Measurements from ENCODE around the gene MRGPRD. TPM values are rescaled to one million over a fixed set of nuclear protein-coding genes. Genes with fewer than 3 reads are reported as not detected.

MRGPRD gene
- total and polyA plus RNA-seq, 2 experiments from 2014 or later: not detected

GRCh38 chr11:68965901-68966853 is 14.6 kb downstream of the MRGPRD start:
- Histone ChIP-seq H3F3A (replicated peaks; ENCODE audit: low read depth) (no peaks in the 10 kb centered on the region), H3K4me3 (no peak overlapping the region), H3K36me3 (ENCODE audit: insufficient read depth) (no peaks in the 10 kb centered on the region), H3K27me3 (ENCODE audit: insufficient read depth) (no peaks in the 10 kb centered on the region), H3K9me2 (ENCODE audit: insufficient read depth) (0 out of 2 replicates have a peak, but pooled peaks cover 3% of the 10 kb centered on the region), H3K27ac (ENCODE audit: low read depth) (no peak overlapping the region), H3K4me2 (no peak overlapping the region), H3K79me2 (replicated peaks; ENCODE audit: insufficient read depth) (no peaks in the 10 kb centered on the region), H3K4me1 (ENCODE audit: insufficient read depth) (no peaks in the 10 kb centered on the region), H2AFZ (peak overlapping the region; percentile 5; the same call in 1 of the 2 replicates), H4K20me1 (replicated peaks; ENCODE audit: insufficient read depth) (no peaks in the 10 kb centered on the region)
- Mint-ChIP-seq H3K27me3 (ENCODE audit: insufficient read depth, low read depth, poor library complexity) (peaks cover 8% of the 10 kb centered on the region), H3K27ac (no peak overlapping the region), H3K9me3 (no peaks in the 10 kb centered on the region; the same call in 1 of the 3 replicates), H3K36me3 (ENCODE audit: low read depth) (no peaks in the 10 kb centered on the region), H3K4me3 (no peak overlapping the region), H3K4me1 (peaks cover 5% of the 10 kb centered on the region; the same call in 2 of the 3 replicates)
- no peak for DNase-seq (ENCODE audit: low spot score)
- no peak for ATAC-seq
- no peak for TF ChIP-seq STAT1 (IDR thresholded peaks at IDR 0.05; ENCODE audit: unreplicated experiment)
- no peak for TF ChIP-seq NANOG (IDR thresholded peaks at IDR 0.05; ENCODE audit: borderline replicate concordance)
- TF ChIP-seq ZNF331 (CRISPR knock-in tag; IDR thresholded peaks at IDR 0.05; ENCODE audit: low read depth): no peak
- no peak for TF ChIP-seq POLR2AphosphoS5 (IDR thresholded peaks at IDR 0.05; ENCODE audit: low read depth)
- TF ChIP-seq, protein P1, sequence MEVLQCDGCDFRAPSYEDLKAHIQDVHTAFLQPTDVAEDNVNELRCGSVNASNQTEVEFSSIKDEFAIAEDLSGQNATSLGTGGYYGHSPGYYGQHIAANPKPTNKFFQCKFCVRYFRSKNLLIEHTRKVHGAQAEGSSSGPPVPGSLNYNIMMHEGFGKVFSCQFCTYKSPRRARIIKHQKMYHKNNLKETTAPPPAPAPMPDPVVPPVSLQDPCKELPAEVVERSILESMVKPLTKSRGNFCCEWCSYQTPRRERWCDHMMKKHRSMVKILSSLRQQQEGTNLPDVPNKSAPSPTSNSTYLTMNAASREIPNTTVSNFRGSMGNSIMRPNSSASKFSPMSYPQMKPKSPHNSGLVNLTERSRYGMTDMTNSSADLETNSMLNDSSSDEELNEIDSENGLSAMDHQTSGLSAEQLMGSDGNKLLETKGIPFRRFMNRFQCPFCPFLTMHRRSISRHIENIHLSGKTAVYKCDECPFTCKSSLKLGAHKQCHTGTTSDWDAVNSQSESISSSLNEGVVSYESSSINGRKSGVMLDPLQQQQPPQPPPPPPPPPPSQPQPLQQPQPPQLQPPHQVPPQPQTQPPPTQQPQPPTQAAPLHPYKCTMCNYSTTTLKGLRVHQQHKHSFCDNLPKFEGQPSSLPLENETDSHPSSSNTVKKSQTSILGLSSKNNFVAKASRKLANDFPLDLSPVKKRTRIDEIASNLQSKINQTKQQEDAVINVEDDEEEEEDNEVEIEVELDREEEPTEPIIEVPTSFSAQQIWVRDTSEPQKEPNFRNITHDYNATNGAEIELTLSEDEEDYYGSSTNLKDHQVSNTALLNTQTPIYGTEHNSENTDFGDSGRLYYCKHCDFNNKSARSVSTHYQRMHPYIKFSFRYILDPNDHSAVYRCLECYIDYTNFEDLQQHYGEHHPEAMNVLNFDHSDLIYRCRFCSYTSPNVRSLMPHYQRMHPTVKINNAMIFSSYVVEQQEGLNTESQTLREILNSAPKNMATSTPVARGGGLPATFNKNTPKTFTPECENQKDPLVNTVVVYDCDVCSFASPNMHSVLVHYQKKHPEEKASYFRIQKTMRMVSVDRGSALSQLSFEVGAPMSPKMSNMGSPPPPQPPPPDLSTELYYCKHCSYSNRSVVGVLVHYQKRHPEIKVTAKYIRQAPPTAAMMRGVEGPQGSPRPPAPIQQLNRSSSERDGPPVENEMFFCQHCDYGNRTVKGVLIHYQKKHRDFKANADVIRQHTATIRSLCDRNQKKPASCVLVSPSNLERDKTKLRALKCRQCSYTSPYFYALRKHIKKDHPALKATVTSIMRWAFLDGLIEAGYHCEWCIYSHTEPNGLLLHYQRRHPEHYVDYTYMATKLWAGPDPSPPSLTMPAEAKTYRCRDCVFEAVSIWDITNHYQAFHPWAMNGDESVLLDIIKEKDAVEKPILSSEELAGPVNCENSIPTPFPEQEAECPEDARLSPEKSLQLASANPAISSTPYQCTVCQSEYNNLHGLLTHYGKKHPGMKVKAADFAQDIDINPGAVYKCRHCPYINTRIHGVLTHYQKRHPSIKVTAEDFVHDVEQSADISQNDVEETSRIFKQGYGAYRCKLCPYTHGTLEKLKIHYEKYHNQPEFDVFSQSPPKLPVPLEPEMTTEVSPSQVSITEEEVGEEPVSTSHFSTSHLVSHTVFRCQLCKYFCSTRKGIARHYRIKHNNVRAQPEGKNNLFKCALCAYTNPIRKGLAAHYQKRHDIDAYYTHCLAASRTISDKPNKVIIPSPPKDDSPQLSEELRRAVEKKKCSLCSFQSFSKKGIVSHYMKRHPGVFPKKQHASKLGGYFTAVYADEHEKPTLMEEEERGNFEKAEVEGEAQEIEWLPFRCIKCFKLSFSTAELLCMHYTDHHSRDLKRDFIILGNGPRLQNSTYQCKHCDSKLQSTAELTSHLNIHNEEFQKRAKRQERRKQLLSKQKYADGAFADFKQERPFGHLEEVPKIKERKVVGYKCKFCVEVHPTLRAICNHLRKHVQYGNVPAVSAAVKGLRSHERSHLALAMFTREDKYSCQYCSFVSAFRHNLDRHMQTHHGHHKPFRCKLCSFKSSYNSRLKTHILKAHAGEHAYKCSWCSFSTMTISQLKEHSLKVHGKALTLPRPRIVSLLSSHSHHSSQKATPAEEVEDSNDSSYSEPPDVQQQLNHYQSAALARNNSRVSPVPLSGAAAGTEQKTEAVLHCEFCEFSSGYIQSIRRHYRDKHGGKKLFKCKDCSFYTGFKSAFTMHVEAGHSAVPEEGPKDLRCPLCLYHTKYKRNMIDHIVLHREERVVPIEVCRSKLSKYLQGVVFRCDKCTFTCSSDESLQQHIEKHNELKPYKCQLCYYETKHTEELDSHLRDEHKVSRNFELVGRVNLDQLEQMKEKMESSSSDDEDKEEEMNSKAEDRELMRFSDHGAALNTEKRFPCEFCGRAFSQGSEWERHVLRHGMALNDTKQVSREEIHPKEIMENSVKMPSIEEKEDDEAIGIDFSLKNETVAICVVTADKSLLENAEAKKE (CRISPR knock-in tag; IDR thresholded peaks at IDR 0.05): no peak
- no peak for TF ChIP-seq EZH2phosphoT487 (IDR thresholded peaks at IDR 0.05; ENCODE audit: unreplicated experiment)
- TF ChIP-seq, protein P2, sequence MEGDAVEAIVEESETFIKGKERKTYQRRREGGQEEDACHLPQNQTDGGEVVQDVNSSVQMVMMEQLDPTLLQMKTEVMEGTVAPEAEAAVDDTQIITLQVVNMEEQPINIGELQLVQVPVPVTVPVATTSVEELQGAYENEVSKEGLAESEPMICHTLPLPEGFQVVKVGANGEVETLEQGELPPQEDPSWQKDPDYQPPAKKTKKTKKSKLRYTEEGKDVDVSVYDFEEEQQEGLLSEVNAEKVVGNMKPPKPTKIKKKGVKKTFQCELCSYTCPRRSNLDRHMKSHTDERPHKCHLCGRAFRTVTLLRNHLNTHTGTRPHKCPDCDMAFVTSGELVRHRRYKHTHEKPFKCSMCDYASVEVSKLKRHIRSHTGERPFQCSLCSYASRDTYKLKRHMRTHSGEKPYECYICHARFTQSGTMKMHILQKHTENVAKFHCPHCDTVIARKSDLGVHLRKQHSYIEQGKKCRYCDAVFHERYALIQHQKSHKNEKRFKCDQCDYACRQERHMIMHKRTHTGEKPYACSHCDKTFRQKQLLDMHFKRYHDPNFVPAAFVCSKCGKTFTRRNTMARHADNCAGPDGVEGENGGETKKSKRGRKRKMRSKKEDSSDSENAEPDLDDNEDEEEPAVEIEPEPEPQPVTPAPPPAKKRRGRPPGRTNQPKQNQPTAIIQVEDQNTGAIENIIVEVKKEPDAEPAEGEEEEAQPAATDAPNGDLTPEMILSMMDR (conservative IDR thresholded peaks at IDR 0.05; ENCODE audit: low read depth in 2 of 2): no peak
- no peak for TF ChIP-seq EZH2 (IDR thresholded peaks at IDR 0.05; ENCODE audit: low read depth, unreplicated experiment)
- TF ChIP-seq, protein P3, sequence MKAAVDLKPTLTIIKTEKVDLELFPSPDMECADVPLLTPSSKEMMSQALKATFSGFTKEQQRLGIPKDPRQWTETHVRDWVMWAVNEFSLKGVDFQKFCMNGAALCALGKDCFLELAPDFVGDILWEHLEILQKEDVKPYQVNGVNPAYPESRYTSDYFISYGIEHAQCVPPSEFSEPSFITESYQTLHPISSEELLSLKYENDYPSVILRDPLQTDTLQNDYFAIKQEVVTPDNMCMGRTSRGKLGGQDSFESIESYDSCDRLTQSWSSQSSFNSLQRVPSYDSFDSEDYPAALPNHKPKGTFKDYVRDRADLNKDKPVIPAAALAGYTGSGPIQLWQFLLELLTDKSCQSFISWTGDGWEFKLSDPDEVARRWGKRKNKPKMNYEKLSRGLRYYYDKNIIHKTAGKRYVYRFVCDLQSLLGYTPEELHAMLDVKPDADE (IDR thresholded peaks at IDR 0.05): no peak
- no peak for TF ChIP-seq CREB1 (CRISPR knock-in tag; IDR thresholded peaks at IDR 0.05; ENCODE audit: low read depth)
- TF ChIP-seq, protein P4, sequence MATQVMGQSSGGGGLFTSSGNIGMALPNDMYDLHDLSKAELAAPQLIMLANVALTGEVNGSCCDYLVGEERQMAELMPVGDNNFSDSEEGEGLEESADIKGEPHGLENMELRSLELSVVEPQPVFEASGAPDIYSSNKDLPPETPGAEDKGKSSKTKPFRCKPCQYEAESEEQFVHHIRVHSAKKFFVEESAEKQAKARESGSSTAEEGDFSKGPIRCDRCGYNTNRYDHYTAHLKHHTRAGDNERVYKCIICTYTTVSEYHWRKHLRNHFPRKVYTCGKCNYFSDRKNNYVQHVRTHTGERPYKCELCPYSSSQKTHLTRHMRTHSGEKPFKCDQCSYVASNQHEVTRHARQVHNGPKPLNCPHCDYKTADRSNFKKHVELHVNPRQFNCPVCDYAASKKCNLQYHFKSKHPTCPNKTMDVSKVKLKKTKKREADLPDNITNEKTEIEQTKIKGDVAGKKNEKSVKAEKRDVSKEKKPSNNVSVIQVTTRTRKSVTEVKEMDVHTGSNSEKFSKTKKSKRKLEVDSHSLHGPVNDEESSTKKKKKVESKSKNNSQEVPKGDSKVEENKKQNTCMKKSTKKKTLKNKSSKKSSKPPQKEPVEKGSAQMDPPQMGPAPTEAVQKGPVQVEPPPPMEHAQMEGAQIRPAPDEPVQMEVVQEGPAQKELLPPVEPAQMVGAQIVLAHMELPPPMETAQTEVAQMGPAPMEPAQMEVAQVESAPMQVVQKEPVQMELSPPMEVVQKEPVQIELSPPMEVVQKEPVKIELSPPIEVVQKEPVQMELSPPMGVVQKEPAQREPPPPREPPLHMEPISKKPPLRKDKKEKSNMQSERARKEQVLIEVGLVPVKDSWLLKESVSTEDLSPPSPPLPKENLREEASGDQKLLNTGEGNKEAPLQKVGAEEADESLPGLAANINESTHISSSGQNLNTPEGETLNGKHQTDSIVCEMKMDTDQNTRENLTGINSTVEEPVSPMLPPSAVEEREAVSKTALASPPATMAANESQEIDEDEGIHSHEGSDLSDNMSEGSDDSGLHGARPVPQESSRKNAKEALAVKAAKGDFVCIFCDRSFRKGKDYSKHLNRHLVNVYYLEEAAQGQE (IDR thresholded peaks at IDR 0.05; ENCODE audit: unreplicated experiment): no peak
- no peak for TF ChIP-seq ZNF114 (CRISPR knock-in tag; IDR thresholded peaks at IDR 0.05)
- no peak for TF ChIP-seq JUNB (IDR thresholded peaks at IDR 0.05; ENCODE audit: unreplicated experiment)

Measured in GM23338 (cell line).